H9 (cell line): ENCODE results near the gene CACNA2D3. TPM values are rescaled to one million over a fixed set of nuclear protein-coding genes. Genes with fewer than 3 reads are reported as not detected.

Experiments
- DNase-seq: peaks from one replicate; pipeline ENCODE4 v3.0.0-alpha.2; 2017
- H2AFZ ChIP-seq: one replicate; pipeline ENCODE4 v1.6.1; 2013; ENCODE audit warnings: mild to moderate bottlenecking, low read length, control low read depth, moderate library complexity
- H2AK5ac ChIP-seq: 2 replicates; pipeline ENCODE4 v1.6.1; 2013; ENCODE audit warnings: low read length, control low read depth, mixed read lengths; ENCODE audit not compliant: insufficient read length
- H2BK120ac ChIP-seq: one replicate; pipeline ENCODE4 v1.6.1; 2013; ENCODE audit warnings: low read depth, mild to moderate bottlenecking, low read length, control low read depth, inconsistent platforms; ENCODE audit not compliant: poor library complexity, severe bottlenecking
- H2BK12ac ChIP-seq: 2 replicates; pipeline ENCODE4 v1.6.1; 2013; ENCODE audit warnings: low read length, control low read depth, mixed read lengths, low read depth; ENCODE audit not compliant: insufficient read length
- H2BK15ac ChIP-seq: 2 replicates; pipeline ENCODE4 v1.6.1; 2013; ENCODE audit warnings: low read depth, low read length, control low read depth
- H2BK20ac ChIP-seq: one replicate; pipeline ENCODE4 v1.6.1; 2013; ENCODE audit warnings: low read depth, mild to moderate bottlenecking, low read length, control low read depth, inconsistent platforms; ENCODE audit not compliant: poor library complexity, severe bottlenecking
- H2BK5ac ChIP-seq: 2 replicates; pipeline ENCODE4 v1.6.1; 2013; ENCODE audit warnings: low read length, control low read depth, mixed read lengths; ENCODE audit not compliant: insufficient read length
- H3K14ac ChIP-seq: 2 replicates; pipeline ENCODE4 v1.6.1; 2013; ENCODE audit warnings: low read length, control low read depth; ENCODE audit not compliant: insufficient read depth
- H3K18ac ChIP-seq: 2 replicates; pipeline ENCODE4 v1.6.1; 2013; ENCODE audit warnings: low read depth, mild to moderate bottlenecking, mixed read lengths, low read length, control low read depth; ENCODE audit not compliant: insufficient read length
- H3K23ac ChIP-seq: 2 replicates; pipeline ENCODE4 v1.6.1; 2013; ENCODE audit warnings: low read length, control low read depth, mixed read lengths, low read depth; ENCODE audit not compliant: insufficient read length
- H3K23me2 ChIP-seq: 2 replicates; pipeline ENCODE4 v1.6.1; 2013; ENCODE audit warnings: low read depth, mild to moderate bottlenecking, mixed read lengths, low read length, control low read depth; ENCODE audit not compliant: insufficient read length, poor library complexity, severe bottlenecking
- H3K27ac ChIP-seq: 2 replicates; pipeline ENCODE4 v1.5.1; 2013; ENCODE audit warnings: low read length, control low read depth, mixed read lengths, low read depth; ENCODE audit not compliant: insufficient read length
- H3K27me3 ChIP-seq: 2 replicates; pipeline ENCODE4 v1.6.1; 2013; ENCODE audit warnings: low read length, control low read depth, inconsistent platforms; ENCODE audit not compliant: insufficient read depth
- H3K4ac ChIP-seq: 2 replicates; pipeline ENCODE4 v1.6.1; 2013; ENCODE audit warnings: low read depth, mild to moderate bottlenecking, control low read depth, inconsistent platforms, low read length, moderate library complexity
- H3K4me1 ChIP-seq: 2 replicates; pipeline ENCODE4 v1.6.1; 2013; ENCODE audit warnings: low read length, control low read depth, inconsistent platforms; ENCODE audit not compliant: insufficient read depth
- H3K4me2 ChIP-seq: 2 replicates; pipeline ENCODE4 v1.6.1; 2013; ENCODE audit warnings: low read length, control low read depth, mixed read lengths; ENCODE audit not compliant: insufficient read length, insufficient read depth
- H3K56ac ChIP-seq: 2 replicates; pipeline ENCODE4 v1.6.1; 2013; ENCODE audit warnings: low read depth, mild to moderate bottlenecking, mixed read lengths, low read length, control low read depth; ENCODE audit not compliant: insufficient read length
- H3K79me1 ChIP-seq: 2 replicates; pipeline ENCODE4 v1.6.1; 2013; ENCODE audit warnings: low read depth, mild to moderate bottlenecking, moderate library complexity, low read length, control low read depth, inconsistent platforms; ENCODE audit not compliant: insufficient read depth, poor library complexity, severe bottlenecking
- H3K79me2 ChIP-seq: 2 replicates; pipeline ENCODE4 v1.6.1; 2013; ENCODE audit warnings: low read length, control low read depth, inconsistent platforms; ENCODE audit not compliant: insufficient read depth
- H3K9ac ChIP-seq: 2 replicates; pipeline ENCODE4 v1.6.1; 2013; ENCODE audit warnings: low read length, control low read depth, mixed read lengths; ENCODE audit not compliant: insufficient read length; ENCODE audit errors: extremely low read depth
- H3K9me3 ChIP-seq: one replicate; pipeline ENCODE4 v1.6.1; 2013; ENCODE audit warnings: low read depth, low read length, inconsistent platforms; ENCODE audit not compliant: control insufficient read depth
- H3T11ph ChIP-seq: one replicate; pipeline ENCODE4 v1.6.1; 2013; ENCODE audit warnings: mild to moderate bottlenecking, low read length, control low read depth, inconsistent platforms
- H4K20me1 ChIP-seq: one replicate; pipeline ENCODE4 v1.6.1; 2013; ENCODE audit not compliant: control insufficient read depth, insufficient read length, insufficient read depth
- H4K5ac ChIP-seq: 2 replicates; pipeline ENCODE4 v1.6.1; 2013; ENCODE audit warnings: low read depth, mild to moderate bottlenecking, mixed read lengths, low read length, control low read depth; ENCODE audit not compliant: insufficient read length
- H4K8ac ChIP-seq: replicated peaks from 2 replicates; pipeline ENCODE4 v1.6.1; 2013; ENCODE audit warnings: low read length, control low read depth, mixed read lengths, low read depth; ENCODE audit not compliant: insufficient read length
- H4K91ac ChIP-seq: 2 replicates; pipeline ENCODE4 v1.6.1; 2013; ENCODE audit warnings: low read depth, mild to moderate bottlenecking, moderate library complexity, mixed read lengths, low read length, control low read depth; ENCODE audit not compliant: insufficient read length
- H3K27ac Mint-ChIP-seq, 3 experiments: 2 replicates in 2 of 3; 3 replicates in 1 of 3; pipeline ENCODE4 v1.8.0; 2020 to 2021; ENCODE audit warnings: mixed read lengths in 3 of 3, mild to moderate bottlenecking in 1 of 3, moderate library complexity in 1 of 3
- H3K27me3 Mint-ChIP-seq: 2 replicates; pipeline ENCODE4 v1.8.0; 2021; ENCODE audit warnings: low read depth, mild to moderate bottlenecking, moderate library complexity, mixed read lengths
- H3K36me3 Mint-ChIP-seq, 3 experiments: 2 replicates in 2 of 3; 3 replicates in 1 of 3; pipeline ENCODE4 v1.8.0; 2020 to 2021; ENCODE audit warnings: low read depth in 3 of 3, mixed read lengths in 3 of 3; ENCODE audit not compliant: insufficient read depth in 1 of 3
- H3K4me1 Mint-ChIP-seq, 2 experiments: 2 replicates each; pipeline ENCODE4 v1.8.0; 2020; ENCODE audit warnings: mixed read lengths in 2 of 2
- H3K4me3 Mint-ChIP-seq, 2 experiments: 2 replicates in 1 of 2; 3 replicates in 1 of 2; pipeline ENCODE4 v1.8.0; 2020 to 2021; ENCODE audit warnings: mild to moderate bottlenecking in 2 of 2, mixed read lengths in 2 of 2, moderate library complexity in 1 of 2
- H3K9me3 Mint-ChIP-seq, 2 experiments: 2 replicates in 1 of 2; 3 replicates in 1 of 2; pipeline ENCODE4 v1.8.0; 2020; ENCODE audit warnings: mild to moderate bottlenecking in 2 of 2, mixed read lengths in 2 of 2, moderate library complexity in 1 of 2
- WGBS: extraction: QIAGEN DNeasy Blood & Tissue Kit; methylation state at CpG from one replicate; pipeline ENCODE4 v1.1.7; 2013; ENCODE audit warnings: missing lambda C conversion rate, low lambda C conversion rate, mixed read lengths; ENCODE audit not compliant: insufficient read length; ENCODE audit errors: extremely low coverage; 5-methylcytosine and 5-hydroxymethylcytosine counted together
- total RNA-seq: library from RNA; stranded (reverse); gene quantifications from 2 replicates; pipeline ENCODE4 v1.2.1, GENCODE V29; 2021
- TF ChIP-seq, protein P1 (sequence below): fragments of 200-600 bp; sonication (generic); conservative IDR thresholded peaks from 3 replicates; pipeline ENCODE4 v1.8.0; 2021; ENCODE audit warnings: antibody characterized with exemption, mild to moderate bottlenecking

CACNA2D3 gene
- total RNA-seq, 1 experiment from 2014 or later = 3.2 TPM

- no peak overlapping the region for H2BK5ac ChIP-seq
- no peak overlapping the region for H3K4ac ChIP-seq
- H3K27me3 ChIP-seq = no peaks in the 10 kb centered on the region
- no peaks in the 10 kb centered on the region for H3K79me2 ChIP-seq
- H4K5ac ChIP-seq = no peak overlapping the region
- no peak overlapping the region for H2BK120ac ChIP-seq
- no peaks in the 10 kb centered on the region; a peak in 2 of 7 replicates for H3K36me3 Mint-ChIP-seq
- H3K27me3 Mint-ChIP-seq = no peaks in the 10 kb centered on the region
- no peak overlapping the region for H3K27ac Mint-ChIP-seq
- H3K18ac ChIP-seq = no peak overlapping the region
- WGBS = no CpG with 5 or more reads among the region's 8 CpGs
- no peak overlapping the region for H2AK5ac ChIP-seq
- H3K4me1 Mint-ChIP-seq = peaks cover 10 to 14% of the 10 kb centered on the region in 2 experiments; a peak in 3 of 4 replicates
- H2BK15ac ChIP-seq = no peak overlapping the region
- H3K27ac ChIP-seq = no peak overlapping the region
- no peaks in the 10 kb centered on the region for H3K4me1 ChIP-seq
- TF ChIP-seq, protein P1, sequence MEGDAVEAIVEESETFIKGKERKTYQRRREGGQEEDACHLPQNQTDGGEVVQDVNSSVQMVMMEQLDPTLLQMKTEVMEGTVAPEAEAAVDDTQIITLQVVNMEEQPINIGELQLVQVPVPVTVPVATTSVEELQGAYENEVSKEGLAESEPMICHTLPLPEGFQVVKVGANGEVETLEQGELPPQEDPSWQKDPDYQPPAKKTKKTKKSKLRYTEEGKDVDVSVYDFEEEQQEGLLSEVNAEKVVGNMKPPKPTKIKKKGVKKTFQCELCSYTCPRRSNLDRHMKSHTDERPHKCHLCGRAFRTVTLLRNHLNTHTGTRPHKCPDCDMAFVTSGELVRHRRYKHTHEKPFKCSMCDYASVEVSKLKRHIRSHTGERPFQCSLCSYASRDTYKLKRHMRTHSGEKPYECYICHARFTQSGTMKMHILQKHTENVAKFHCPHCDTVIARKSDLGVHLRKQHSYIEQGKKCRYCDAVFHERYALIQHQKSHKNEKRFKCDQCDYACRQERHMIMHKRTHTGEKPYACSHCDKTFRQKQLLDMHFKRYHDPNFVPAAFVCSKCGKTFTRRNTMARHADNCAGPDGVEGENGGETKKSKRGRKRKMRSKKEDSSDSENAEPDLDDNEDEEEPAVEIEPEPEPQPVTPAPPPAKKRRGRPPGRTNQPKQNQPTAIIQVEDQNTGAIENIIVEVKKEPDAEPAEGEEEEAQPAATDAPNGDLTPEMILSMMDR = no peak
- no peak overlapping the region for H2AFZ ChIP-seq
- no peak for DNase-seq
- H4K91ac ChIP-seq = no peak overlapping the region
- H3K9ac ChIP-seq = no peak overlapping the region
- no peaks in the 10 kb centered on the region for H3K9me3 ChIP-seq
- H3T11ph ChIP-seq = no peak overlapping the region
- no peak overlapping the region for H2BK12ac ChIP-seq
- H3K14ac ChIP-seq = no peak overlapping the region
- no peaks in the 10 kb centered on the region for H3K23me2 ChIP-seq
- H3K4me3 Mint-ChIP-seq = no peak overlapping the region
- no peak overlapping the region for H4K8ac ChIP-seq
- H3K79me1 ChIP-seq = no peaks in the 10 kb centered on the region
- H4K20me1 ChIP-seq = no peaks in the 10 kb centered on the region
- no peak overlapping the region for H3K4me2 ChIP-seq
- H3K56ac ChIP-seq = no peak overlapping the region
- no peak overlapping the region for H3K23ac ChIP-seq
- no peak overlapping the region for H2BK20ac ChIP-seq
- peaks cover 4 to 5% of the 10 kb centered on the region in 2 experiments; a peak in 3 of 5 replicates for H3K9me3 Mint-ChIP-seq
Observed at GRCh38 chr3:54243960-54244682, 121.8 kb downstream of the CACNA2D3 start.
